Measurements from ENCODE around the gene GPR87. TPM values are rescaled to one million over a fixed set of nuclear protein-coding genes. Genes with fewer than 3 reads are reported as not detected.

GPR87 gene
- total RNA-seq, 1 experiment from 2014 or later = 3.8 TPM

DNA sequence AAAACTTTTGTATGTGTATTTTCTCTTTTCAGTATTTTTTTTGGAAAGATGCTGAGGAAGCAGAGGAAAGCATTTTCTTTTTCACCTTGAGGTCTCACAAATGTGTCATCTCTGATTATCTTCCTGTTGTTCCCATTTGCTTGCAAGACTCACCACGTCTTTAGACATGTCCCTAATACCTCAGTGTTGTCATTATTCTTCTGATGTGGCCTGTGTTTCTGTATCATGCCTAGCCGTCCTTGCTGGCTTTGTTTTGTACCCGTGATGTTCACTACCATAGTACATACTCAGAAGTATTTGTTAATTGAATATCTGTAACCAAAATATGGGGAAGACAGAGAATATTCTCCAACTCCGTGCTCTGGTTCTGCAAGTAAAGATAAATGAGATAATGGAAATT is 33.2 kb downstream of the GPR87 start (continued):
- no peak for TF ChIP-seq CTCF (IDR thresholded peaks at IDR 0.05 in 2 of 3, conservative IDR thresholded peaks at IDR 0.05 in 1 of 3; ENCODE audit: borderline replicate concordance in 1 of 3, insufficient read depth in 1 of 3, low read depth in 2 of 3, low read length in 2 of 3)
- no peak for TF ChIP-seq POLR2AphosphoS5 (IDR thresholded peaks at IDR 0.05; ENCODE audit: low read depth, low read length)
- no peak for TF ChIP-seq EZH2phosphoT487 (IDR thresholded peaks at IDR 0.05; ENCODE audit: borderline replicate concordance)
- TF ChIP-seq MAX (IDR thresholded peaks at IDR 0.05) = no peak
- TF ChIP-seq, protein P1, sequence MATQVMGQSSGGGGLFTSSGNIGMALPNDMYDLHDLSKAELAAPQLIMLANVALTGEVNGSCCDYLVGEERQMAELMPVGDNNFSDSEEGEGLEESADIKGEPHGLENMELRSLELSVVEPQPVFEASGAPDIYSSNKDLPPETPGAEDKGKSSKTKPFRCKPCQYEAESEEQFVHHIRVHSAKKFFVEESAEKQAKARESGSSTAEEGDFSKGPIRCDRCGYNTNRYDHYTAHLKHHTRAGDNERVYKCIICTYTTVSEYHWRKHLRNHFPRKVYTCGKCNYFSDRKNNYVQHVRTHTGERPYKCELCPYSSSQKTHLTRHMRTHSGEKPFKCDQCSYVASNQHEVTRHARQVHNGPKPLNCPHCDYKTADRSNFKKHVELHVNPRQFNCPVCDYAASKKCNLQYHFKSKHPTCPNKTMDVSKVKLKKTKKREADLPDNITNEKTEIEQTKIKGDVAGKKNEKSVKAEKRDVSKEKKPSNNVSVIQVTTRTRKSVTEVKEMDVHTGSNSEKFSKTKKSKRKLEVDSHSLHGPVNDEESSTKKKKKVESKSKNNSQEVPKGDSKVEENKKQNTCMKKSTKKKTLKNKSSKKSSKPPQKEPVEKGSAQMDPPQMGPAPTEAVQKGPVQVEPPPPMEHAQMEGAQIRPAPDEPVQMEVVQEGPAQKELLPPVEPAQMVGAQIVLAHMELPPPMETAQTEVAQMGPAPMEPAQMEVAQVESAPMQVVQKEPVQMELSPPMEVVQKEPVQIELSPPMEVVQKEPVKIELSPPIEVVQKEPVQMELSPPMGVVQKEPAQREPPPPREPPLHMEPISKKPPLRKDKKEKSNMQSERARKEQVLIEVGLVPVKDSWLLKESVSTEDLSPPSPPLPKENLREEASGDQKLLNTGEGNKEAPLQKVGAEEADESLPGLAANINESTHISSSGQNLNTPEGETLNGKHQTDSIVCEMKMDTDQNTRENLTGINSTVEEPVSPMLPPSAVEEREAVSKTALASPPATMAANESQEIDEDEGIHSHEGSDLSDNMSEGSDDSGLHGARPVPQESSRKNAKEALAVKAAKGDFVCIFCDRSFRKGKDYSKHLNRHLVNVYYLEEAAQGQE (IDR thresholded peaks at IDR 0.05; ENCODE audit: low read depth) = no peak
- no peak for TF ChIP-seq CEBPB (IDR thresholded peaks at IDR 0.05; ENCODE audit: low read depth)

DNA sequence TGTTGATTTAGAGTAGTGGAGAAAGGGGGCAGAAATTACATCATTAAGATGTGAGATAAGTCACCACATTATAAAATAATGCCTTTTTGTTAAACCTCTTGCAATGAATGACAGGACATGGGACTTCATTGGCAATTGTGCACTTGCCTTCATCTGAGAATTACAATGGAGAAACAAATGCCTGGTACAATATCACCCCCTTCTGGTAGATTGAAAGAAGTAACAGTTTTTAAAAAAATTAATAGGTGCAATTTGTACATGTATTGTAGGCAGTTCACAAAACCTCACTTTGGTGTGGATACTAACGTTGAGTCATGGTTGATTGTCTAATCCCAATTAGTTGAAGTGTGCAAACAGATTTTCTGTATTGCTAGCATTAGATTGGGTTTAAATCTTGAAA is 33.7 kb downstream of the GPR87 start:
- Histone ChIP-seq H3K9ac (ENCODE audit: low read length) (no peak overlapping the region), H3K4me3 (replicated peaks in 1 of 2; ENCODE audit: low read depth in 1 of 2, low read length in 2 of 2) (no peak overlapping the region), H3K79me2 (ENCODE audit: insufficient read depth, low read length) (no peaks in the 10 kb centered on the region), H3K36me3 (ENCODE audit: control insufficient read depth in 1 of 2, insufficient read depth in 2 of 2, low read length in 2 of 2) (no peaks in the 10 kb centered on the region), H3K27ac (ENCODE audit: low read depth, low read length) (no peak overlapping the region), H3K27me3 (ENCODE audit: insufficient read depth, low read length) (no peaks in the 10 kb centered on the region), H3K4me2 (ENCODE audit: low read length) (no peak overlapping the region), H4K20me1 (ENCODE audit: insufficient read depth) (no peaks in the 10 kb centered on the region), H2AFZ (ENCODE audit: low read depth, low read length, poor library complexity, severe bottlenecking) (no peak overlapping the region), H3K4me1 (ENCODE audit: control insufficient read depth in 1 of 2, insufficient read depth in 2 of 2, low read length in 2 of 2) (no peaks in the 10 kb centered on the region), H3K9me2 (ENCODE audit: insufficient read depth) (no peaks in the 10 kb centered on the region), H3K9me3 (ENCODE audit: control insufficient read depth in 1 of 2, insufficient read depth in 1 of 2, low read depth in 1 of 2, low read length in 2 of 2) (no peaks in the 10 kb centered on the region)
- intact Hi-C loops (cut with micrococcal nuclease) = loop anchor here (1.0 to 10.0 kb wide), 5 partner anchors 55 to 496 kb away; no protein-coding TSS in a partner anchor
- CTCF ChIA-PET = interaction anchor here (0.7 to 1.6 kb wide), 4 partner anchors 8 to 127 kb away, joined by 3 to 8 read pairs (median 4); no protein-coding TSS in a partner anchor
- DNase-seq (ENCODE audit: low read depth, low spot score) (peak; percentile 51), ATAC-seq (peak; percentile 80)
- BruUV-seq (replicated peaks) = no TSS peak
- POLR2A ChIA-PET = no interaction called here
- RAD21 ChIA-PET (ENCODE audit: low non-redundant PET in 1 of 2, low total read pairs in 2 of 2, uncharacterized antibody in 2 of 2, unreplicated experiment in 2 of 2) = no interaction called here
- TF ChIP-seq MAX (IDR thresholded peaks at IDR 0.05) (no peak), RAD21 (IDR thresholded peaks at IDR 0.05; ENCODE audit: low read depth) (peak; percentile 91), CTCF (IDR thresholded peaks at IDR 0.05 in 2 of 3, conservative IDR thresholded peaks at IDR 0.05 in 1 of 3; ENCODE audit: borderline replicate concordance in 1 of 3, insufficient read depth in 1 of 3, low read depth in 2 of 3, low read length in 2 of 3) (peak; percentile 49 to 85 (median 72)), EGR1 (IDR thresholded peaks at IDR 0.05; ENCODE audit: low read depth) (no peak), EZH2 (IDR thresholded peaks at IDR 0.05) (no peak)
